GM19372 (cell line): ENCODE data around the gene DDX47.

Experiments used
- ATAC-seq: cut with Tn5 transposase; IDR thresholded peaks from one replicate; pipeline ENCODE4 v1.9.1; 2021; ENCODE audit warnings: mild to moderate bottlenecking, low read depth, moderate library complexity; ENCODE audit not compliant: unreplicated experiment

Gene DDX47

GRCh38 chr12:12813120-12814101 lies at the start of gene DDX47:
TSS of gene DDX47 (plus strand) at chr12:12813346. CDS start at chr12:12813368, 22 bp downstream.
- ATAC-seq, result peak; percentile 69

- no peak for ATAC-seq
Measured at GRCh38 chr12:12764824-12765223, 48.3 kb upstream of the DDX47 start.

- no peak for ATAC-seq
Measured at GRCh38 chr12:12770262-12770661, 42.9 kb upstream of the DDX47 start.

GRCh38 chr12:12774791-12775190 lies 38.4 kb upstream of the DDX47 start:
- no peak for ATAC-seq

GRCh38 chr12:12776261-12776660 lies 36.9 kb upstream of the DDX47 start:
- no peak for ATAC-seq

GRCh38 chr12:12777092-12777491 lies 36.1 kb upstream of the DDX47 start:
- no peak for ATAC-seq

- ATAC-seq, result no peak
Measured at GRCh38 chr12:12779007-12779406, 34.1 kb upstream of the DDX47 start.

- no peak for ATAC-seq
Measured at GRCh38 chr12:12779529-12779928, 33.6 kb upstream of the DDX47 start.

GRCh38 chr12:12784116-12784515 lies 29.0 kb upstream of the DDX47 start:
- ATAC-seq, result no peak

- ATAC-seq, result no peak
Measured at GRCh38 chr12:12784911-12785814, 28.0 kb upstream of the DDX47 start, which contains the start of gene APOLD1. TSS of gene APOLD1 (plus strand) at chr12:12785659. CDS start at chr12:12785692, 33 bp downstream.

GRCh38 chr12:12786351-12786705 lies 26.8 kb upstream of the DDX47 start:
- peak; percentile 20 for ATAC-seq

- peak; percentile 83 for ATAC-seq
Measured at GRCh38 chr12:12786706-12787601, 26.2 kb upstream of the DDX47 start.

- no peak for ATAC-seq
Measured at GRCh38 chr12:12788131-12788530, 25.0 kb upstream of the DDX47 start.

- ATAC-seq, result peak; percentile 36
Measured at GRCh38 chr12:12788675-12789368, 24.3 kb upstream of the DDX47 start.

- no peak for ATAC-seq
Measured at GRCh38 chr12:12790956-12791355, 22.2 kb upstream of the DDX47 start.

GRCh38 chr12:12791756-12792369 lies 21.3 kb upstream of the DDX47 start:
- no peak for ATAC-seq

- no peak for ATAC-seq
Measured at GRCh38 chr12:12792421-12792820, 20.7 kb upstream of the DDX47 start.

- no peak for ATAC-seq
Measured at GRCh38 chr12:12794686-12795085, 18.5 kb upstream of the DDX47 start.

GRCh38 chr12:12796171-12796570 lies 17.0 kb upstream of the DDX47 start:
- ATAC-seq, result no peak
